Mesodermal cell (in vitro differentiated cells): ENCODE results near the gene MDM1.

Experiments used
- H3K27ac ChIP-seq: 2 replicates; pipeline ENCODE4 v1.7.0; 2013; ENCODE audit warnings: mild to moderate bottlenecking, low read depth, low read length, moderate library complexity; ENCODE audit not compliant: severe bottlenecking
- H3K36me3 ChIP-seq: 2 replicates; pipeline ENCODE4 v1.7.1; 2013; ENCODE audit warnings: mild to moderate bottlenecking, low read length, moderate library complexity; ENCODE audit not compliant: control insufficient read depth, insufficient read depth
- H3K4me1 ChIP-seq: one replicate; pipeline ENCODE4 v1.7.1; 2013; ENCODE audit warnings: mild to moderate bottlenecking, low read length; ENCODE audit not compliant: insufficient read depth, control insufficient read depth, poor library complexity, severe bottlenecking
- H3K4me3 ChIP-seq: 2 replicates; pipeline ENCODE4 v1.7.0; 2013; ENCODE audit warnings: low read length, control low read depth, mild to moderate bottlenecking; ENCODE audit not compliant: insufficient read depth, poor library complexity, severe bottlenecking; ENCODE audit errors: extremely low read depth
- H3K9me3 ChIP-seq: 2 replicates; pipeline ENCODE4 v1.7.1; 2013; ENCODE audit warnings: mild to moderate bottlenecking, low read length, moderate library complexity; ENCODE audit not compliant: control insufficient read depth
- WGBS, 2 experiments: methylation state at CpG; one replicate each; pipeline ENCODE4 v1.1.5; 2013; ENCODE audit warnings: missing lambda C conversion rate in 2 of 2; ENCODE audit not compliant: insufficient coverage in 2 of 2; 5-methylcytosine and 5-hydroxymethylcytosine counted together

Gene MDM1

DNA sequence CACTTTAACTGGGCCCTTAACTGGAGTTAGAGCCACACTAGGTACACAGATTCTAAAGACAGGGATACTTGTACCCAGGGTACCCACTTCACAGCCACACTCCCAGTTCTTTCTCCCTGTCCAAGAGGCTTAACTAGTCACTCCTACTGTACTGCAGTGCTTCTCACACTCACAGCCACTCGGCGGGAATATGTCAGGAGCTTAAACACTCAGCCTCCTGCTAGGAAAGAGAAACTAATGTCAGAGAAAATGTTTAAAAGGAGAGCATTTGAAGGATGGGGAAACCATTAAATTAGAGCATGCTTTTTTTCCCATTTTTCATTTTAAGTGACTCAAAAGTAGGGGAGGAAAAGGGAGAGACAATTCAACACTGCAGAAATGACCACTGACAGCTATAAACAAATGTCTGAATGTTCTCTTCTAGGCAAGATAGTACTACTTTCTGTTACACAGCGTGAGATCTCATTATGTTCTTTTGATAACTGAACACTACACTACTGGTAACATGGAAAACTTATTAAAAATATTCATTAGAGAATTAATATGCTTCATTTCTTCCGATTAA is 22.9 kb upstream of the MDM1 start:
- no CpG with 5 or more reads among the region's 4 CpGs for WGBS, 2 experiments
- no peak overlapping the region for H3K4me3 ChIP-seq
- no peak overlapping the region for H3K27ac ChIP-seq
- H3K36me3 ChIP-seq = no peaks in the 10 kb centered on the region
- H3K9me3 ChIP-seq = no peaks in the 10 kb centered on the region
- H3K4me1 ChIP-seq = peaks cover 8% of the 10 kb centered on the region

DNA sequence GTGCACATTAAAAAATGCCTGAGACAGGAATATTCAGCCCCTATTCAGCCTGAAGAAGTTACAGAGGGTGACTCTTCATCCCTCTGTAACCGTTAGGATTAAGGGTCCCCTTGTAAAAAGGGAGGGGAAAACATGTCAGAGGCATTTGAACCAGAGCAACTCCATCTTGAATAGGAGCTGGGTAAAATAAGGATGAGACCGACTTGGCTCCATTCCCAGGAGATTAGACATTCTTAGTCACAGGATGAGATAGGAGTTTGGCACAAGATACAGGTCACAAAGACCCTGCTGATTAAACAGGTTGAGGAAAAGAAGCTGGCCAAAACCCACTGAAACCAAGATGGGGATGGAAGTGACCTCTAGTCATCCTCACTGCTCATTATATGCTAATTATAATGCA is 19.9 kb upstream of the MDM1 start:
- H3K9me3 ChIP-seq = no peaks in the 10 kb centered on the region
- no peak overlapping the region for H3K4me3 ChIP-seq
- 88 to 100% methylated on average over 2 of the region's 2 CpGs for WGBS, 2 experiments
- H3K36me3 ChIP-seq = no peaks in the 10 kb centered on the region
- H3K27ac ChIP-seq = no peak overlapping the region
- peaks cover 8% of the 10 kb centered on the region for H3K4me1 ChIP-seq

DNA sequence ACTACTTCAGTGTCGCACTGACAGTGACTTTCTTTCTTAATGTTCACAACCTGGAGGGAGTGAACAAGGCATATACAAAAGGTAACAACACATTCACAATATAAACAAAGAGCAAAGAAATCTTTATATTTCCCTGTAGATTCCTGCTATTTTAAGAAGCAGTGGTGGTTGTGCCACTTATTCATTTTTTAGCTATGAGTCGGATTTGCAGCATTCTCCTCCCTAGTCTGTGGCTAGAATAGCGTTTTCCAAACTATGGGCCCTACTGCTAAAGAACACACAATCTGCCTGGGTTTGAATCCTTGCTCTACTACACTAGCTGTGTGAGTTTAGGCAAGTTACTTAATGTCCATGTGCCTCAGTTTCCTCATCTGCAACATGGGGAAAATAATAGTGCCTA is 18.6 kb upstream of the MDM1 start:
- Histone ChIP-seq H3K4me3 (no peak overlapping the region), H3K4me1 (peaks cover 8% of the 10 kb centered on the region), H3K9me3 (no peaks in the 10 kb centered on the region), H3K27ac (no peak overlapping the region), H3K36me3 (no peaks in the 10 kb centered on the region)
- WGBS, 2 experiments = 80 to 94% methylated on average over 2 to 3 of the region's 3 CpGs

DNA sequence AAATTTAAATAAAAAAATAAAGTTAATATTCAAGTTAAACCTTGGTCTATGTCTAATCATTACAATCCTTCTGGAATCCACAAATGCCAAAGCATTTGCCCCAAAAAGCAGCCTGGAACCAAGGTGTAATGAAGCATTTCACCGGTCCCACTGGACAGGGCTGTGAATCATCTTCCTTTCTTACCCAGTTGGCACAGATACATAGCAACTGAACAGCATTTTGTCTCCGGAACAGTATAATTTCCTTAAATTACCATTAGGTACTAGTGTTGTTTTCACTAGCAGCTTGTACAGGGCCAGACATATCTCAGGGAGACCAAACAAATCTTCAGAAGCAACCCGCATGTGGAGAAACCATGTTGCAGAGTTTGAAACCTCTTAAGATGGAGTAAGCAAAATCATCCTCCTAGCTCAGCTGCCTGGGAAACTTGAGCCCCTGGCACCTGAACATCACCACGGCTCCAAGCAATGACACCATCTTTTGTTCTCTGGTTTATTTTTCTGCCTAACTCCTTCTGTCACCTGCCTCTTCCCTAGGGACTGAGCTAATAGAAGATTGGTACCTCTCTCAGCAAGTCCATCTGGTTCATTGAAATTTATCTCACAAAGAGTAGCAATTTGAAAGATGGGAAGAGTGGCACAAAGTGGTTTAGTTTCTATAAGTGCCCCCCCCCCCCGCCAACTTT is 17.9 kb upstream of the MDM1 start:
- WGBS, 2 experiments = 90 to 96% methylated on average over 3 to 4 of the region's 5 CpGs
- H3K4me1 ChIP-seq = peaks cover 8% of the 10 kb centered on the region
- H3K9me3 ChIP-seq = no peaks in the 10 kb centered on the region
- no peaks in the 10 kb centered on the region for H3K36me3 ChIP-seq
- H3K4me3 ChIP-seq = no peak overlapping the region
- no peak overlapping the region for H3K27ac ChIP-seq

DNA sequence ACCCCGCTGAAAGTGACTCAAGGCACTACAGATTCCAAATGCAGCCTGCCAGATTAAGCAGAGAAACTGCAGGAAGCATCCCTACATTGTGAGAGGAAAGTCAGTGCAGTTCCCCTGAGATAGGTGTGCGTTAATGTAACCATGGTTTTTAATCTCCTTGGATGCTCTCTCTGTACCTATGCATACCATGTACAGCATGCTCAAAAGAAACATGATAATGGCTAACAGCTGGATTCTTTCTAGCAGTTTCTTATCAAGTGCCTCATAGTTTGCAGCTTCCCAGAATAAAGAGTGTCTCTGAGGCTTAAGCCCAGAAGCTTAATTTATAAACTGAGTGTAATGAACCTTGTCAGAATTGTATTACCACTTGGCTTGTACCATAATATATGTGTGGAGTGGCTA is 17.1 kb upstream of the MDM1 start:
- Histone ChIP-seq H3K4me1 (peaks cover 8% of the 10 kb centered on the region), H3K9me3 (no peaks in the 10 kb centered on the region), H3K27ac (no peak overlapping the region), H3K4me3 (no peak overlapping the region), H3K36me3 (no peaks in the 10 kb centered on the region)
- WGBS, 2 experiments = 86 to 100% methylated on average over 1 to 2 of the region's 2 CpGs

DNA sequence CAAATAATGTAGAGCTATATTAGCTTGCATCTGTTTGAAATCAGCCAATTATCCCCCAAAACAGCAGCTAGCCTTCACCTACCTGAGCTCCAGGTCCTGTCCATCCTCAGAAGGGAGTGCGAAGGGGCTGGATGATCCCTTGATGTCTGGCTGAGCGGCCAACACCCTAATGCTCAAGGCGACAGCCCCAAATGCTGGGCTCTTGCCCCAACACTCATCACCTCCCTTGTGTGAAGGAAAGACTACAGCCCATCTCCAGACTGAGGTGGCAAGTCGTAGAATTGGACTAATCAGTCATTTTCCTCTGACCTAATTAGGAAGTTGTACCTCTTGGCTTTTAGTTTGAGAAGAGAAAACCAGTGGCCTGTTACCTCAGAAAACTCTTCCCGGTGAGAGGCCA is 16.3 kb upstream of the MDM1 start:
- Histone ChIP-seq H3K4me3 (no peak overlapping the region), H3K9me3 (no peaks in the 10 kb centered on the region), H3K4me1 (peaks cover 8% of the 10 kb centered on the region), H3K27ac (no peak overlapping the region), H3K36me3 (no peaks in the 10 kb centered on the region)
- WGBS, 2 experiments = 80 to 83% methylated on average over 1 to 4 of the region's 5 CpGs

DNA sequence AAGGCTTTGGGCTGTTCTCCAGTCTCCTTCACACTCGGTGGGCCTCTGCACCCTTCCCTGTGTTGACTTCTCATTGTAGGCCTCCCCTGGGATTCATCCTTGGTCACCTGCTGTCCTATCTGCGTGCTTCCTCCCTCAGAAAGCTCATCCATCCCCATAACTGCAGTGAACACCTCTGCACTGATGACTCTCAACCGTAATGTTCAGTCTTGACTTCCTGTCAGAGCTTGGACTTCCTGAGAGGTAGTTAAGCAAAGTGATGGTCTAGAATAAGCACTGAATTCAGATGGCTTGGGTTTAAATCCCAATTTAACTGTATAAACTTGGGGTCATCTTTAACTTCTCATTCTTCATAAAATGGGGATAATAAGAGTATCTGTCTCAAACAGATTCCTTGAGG is 13.6 kb upstream of the MDM1 start:
- Histone ChIP-seq H3K9me3 (no peaks in the 10 kb centered on the region), H3K4me1 (peaks cover 4% of the 10 kb centered on the region), H3K27ac (no peak overlapping the region), H3K4me3 (no peak overlapping the region), H3K36me3 (no peaks in the 10 kb centered on the region)
- WGBS, 2 experiments = 72 to 100% methylated on average over 1 to 2 of the region's 3 CpGs

DNA sequence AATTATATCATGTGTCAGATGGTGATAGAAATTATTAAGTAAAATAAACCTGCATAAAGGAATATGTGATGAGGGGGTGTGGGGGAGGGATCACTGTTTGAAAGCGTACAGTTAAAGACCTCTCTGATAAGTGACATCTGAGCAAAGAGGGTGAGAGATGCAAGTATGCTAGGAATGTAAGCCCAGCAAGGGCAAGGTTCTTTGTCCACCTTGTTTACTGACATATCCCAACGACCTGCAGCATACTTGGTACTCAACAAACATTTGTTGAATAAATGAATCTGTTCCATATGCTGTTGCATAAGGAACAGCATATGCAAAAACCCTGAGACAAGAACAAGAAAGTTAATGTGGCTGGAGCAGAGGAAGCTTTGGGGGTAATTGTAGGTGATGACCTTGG is 12.0 kb upstream of the MDM1 start:
- Histone ChIP-seq H3K4me1 (no peaks in the 10 kb centered on the region), H3K27ac (no peak overlapping the region), H3K36me3 (no peaks in the 10 kb centered on the region), H3K4me3 (no peak overlapping the region), H3K9me3 (no peaks in the 10 kb centered on the region)
- WGBS, 2 experiments = 50 to 73% methylated on average over 1 of the region's 2 CpGs

DNA sequence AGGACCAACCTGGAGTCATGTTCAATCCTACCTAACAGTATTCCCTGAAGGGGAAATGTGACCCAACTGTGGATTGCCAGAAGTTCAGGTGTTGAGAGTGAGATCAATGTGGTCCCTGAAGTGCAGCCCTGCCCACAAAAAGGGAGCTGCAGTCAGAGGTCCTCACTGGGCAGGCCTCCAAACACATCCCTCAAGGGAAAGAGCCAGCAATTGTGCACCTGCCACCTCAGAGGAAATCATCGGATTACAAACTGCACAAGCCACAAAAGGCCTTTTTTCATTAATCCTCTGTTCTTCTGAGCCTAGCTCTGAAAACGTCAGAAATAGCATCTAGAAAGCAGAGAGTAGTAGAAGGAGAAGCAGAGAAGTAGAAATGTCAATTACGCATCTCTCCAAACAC is 10.8 kb upstream of the MDM1 start:
- H3K4me1 ChIP-seq = no peaks in the 10 kb centered on the region
- H3K27ac ChIP-seq = no peak overlapping the region
- no peak overlapping the region for H3K4me3 ChIP-seq
- WGBS, 2 experiments = 67 to 100% methylated on average over 1 of the region's 3 CpGs
- no peaks in the 10 kb centered on the region for H3K9me3 ChIP-seq
- no peaks in the 10 kb centered on the region for H3K36me3 ChIP-seq

DNA sequence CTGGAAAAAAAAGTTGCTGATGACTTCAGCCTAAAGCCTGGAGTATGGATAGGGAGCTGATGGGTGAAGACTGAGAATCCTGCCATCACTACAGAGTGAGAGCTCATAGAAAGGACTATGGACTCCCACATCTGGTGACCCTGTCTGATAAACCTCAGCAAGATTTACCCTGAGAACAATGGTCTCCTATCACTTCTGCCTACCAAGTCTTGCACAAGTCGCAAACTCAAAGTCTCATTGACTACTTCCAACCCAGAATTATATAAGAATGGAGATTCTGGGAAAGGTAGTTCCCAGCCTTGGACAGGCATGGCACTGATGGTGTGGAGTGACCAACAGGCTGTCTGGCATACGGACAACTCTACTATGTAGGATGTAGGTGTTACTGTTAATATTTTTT is 9.7 kb upstream of the MDM1 start:
- H3K4me1 ChIP-seq = no peaks in the 10 kb centered on the region
- H3K4me3 ChIP-seq = no peak overlapping the region
- H3K9me3 ChIP-seq = no peaks in the 10 kb centered on the region
- H3K36me3 ChIP-seq = no peaks in the 10 kb centered on the region
- 100% methylated on average over 1 of the region's 2 CpGs for WGBS, 2 experiments
- H3K27ac ChIP-seq = no peak overlapping the region

DNA sequence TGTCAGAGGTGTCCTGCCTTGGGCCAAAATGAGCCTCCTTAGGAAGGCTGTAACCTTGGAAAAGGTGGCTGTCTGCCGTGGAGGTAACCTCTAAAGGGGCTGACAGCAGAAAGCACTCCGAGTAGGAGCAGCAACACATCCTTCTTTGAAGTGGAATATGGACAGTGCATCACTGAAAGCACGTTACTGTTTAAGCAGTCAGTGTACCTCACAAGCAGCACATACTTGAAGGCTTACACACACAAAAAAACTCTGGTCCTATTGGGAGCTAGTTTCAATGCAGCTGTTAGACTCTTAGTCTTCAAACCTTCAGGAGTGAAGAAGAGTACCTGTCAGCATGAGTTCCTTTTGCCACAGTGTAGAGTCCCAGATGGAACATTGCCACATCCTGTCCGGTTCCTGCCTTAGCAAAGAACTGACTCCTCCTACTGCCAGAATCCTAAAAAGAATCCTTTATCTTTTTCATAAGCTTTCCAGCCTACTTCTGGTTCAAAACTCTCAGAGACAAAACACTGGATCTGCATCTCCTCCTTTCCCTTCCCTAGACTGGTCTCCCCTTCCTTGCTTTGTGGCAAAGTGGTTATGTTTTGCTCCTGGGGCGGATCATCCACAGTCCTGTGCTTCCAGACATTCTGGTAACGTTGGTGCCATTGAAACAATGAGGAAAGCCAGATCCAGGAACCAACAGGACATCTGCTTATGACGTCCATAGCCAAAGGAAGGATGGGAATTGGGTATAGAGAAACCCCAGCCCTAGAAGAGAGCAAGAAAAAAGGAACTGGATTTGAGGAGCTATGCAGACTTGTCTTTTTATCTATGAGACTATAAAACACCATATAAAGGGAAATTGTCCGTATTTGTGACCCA is 8.5 kb upstream of the MDM1 start:
- no peaks in the 10 kb centered on the region for H3K9me3 ChIP-seq
- 84% methylated on average over 6 of the region's 8 CpGs for WGBS, 2 experiments
- no peak overlapping the region for H3K27ac ChIP-seq
- H3K4me1 ChIP-seq = no peaks in the 10 kb centered on the region
- H3K4me3 ChIP-seq = no peak overlapping the region
- no peaks in the 10 kb centered on the region for H3K36me3 ChIP-seq
